CD4-positive, alpha-beta T cell treated with Interferon gamma for 1 hour (primary cell): ENCODE measurements around the gene CA4.
"Not testable (repeated sequence)": the region's sequence is repeated elsewhere in the genome, so short reads cannot be mapped to it uniquely, and the experiment has no call there.

Source experiments
- DNase-seq: peaks from one replicate; pipeline ENCODE4 v3.0.0-alpha.2; 2020

CA4 gene

GRCh38 chr17:60149691-60150582 lies at the start of gene CA4:
TSS of gene CA4 (plus strand) at chr17:60149973. CDS start at chr17:60150035, 62 bp downstream.
- DNase-seq = no peak

- not testable (repeated sequence) for DNase-seq
Observed at GRCh38 chr17:60100577-60100976, 49.2 kb upstream of the CA4 start.

- DNase-seq = not testable (repeated sequence)
Observed at GRCh38 chr17:60102015-60102631, 47.6 kb upstream of the CA4 start.

- peak; percentile 48 for DNase-seq
Observed at GRCh38 chr17:60102632-60103096, 47.1 kb upstream of the CA4 start.

GRCh38 chr17:60103957-60104356 lies 45.8 kb upstream of the CA4 start:
- no peak for DNase-seq

GRCh38 chr17:60106340-60107059 lies 43.3 kb upstream of the CA4 start:
- no peak for DNase-seq

GRCh38 chr17:60107526-60108257 lies 42.1 kb upstream of the CA4 start:
- no peak for DNase-seq

GRCh38 chr17:60108309-60108708 lies 41.5 kb upstream of the CA4 start:
- not testable (repeated sequence) for DNase-seq

- no peak for DNase-seq
Observed at GRCh38 chr17:60108712-60109111, 41.1 kb upstream of the CA4 start.

GRCh38 chr17:60109161-60109560 lies 40.6 kb upstream of the CA4 start:
- DNase-seq = no peak

GRCh38 chr17:60110586-60110985 lies 39.2 kb upstream of the CA4 start:
- no peak for DNase-seq

- DNase-seq = not testable (repeated sequence)
Observed at GRCh38 chr17:60111661-60112060, 38.1 kb upstream of the CA4 start.

GRCh38 chr17:60115364-60115763 lies 34.4 kb upstream of the CA4 start:
- DNase-seq = not testable (repeated sequence)

GRCh38 chr17:60116196-60116595 lies 33.6 kb upstream of the CA4 start:
- not testable (repeated sequence) for DNase-seq

GRCh38 chr17:60119162-60119561 lies 30.6 kb upstream of the CA4 start:
- not testable (repeated sequence) for DNase-seq

- not testable (repeated sequence) for DNase-seq
Observed at GRCh38 chr17:60119807-60120748, 29.7 kb upstream of the CA4 start.

- no peak for DNase-seq
Observed at GRCh38 chr17:60127068-60128064, 22.4 kb upstream of the CA4 start.

- no peak for DNase-seq
Observed at GRCh38 chr17:60128171-60128859, 21.5 kb upstream of the CA4 start.

- no peak for DNase-seq
Observed at GRCh38 chr17:60129164-60129563, 20.6 kb upstream of the CA4 start.

GRCh38 chr17:60130466-60130865 lies 19.3 kb upstream of the CA4 start:
- no peak for DNase-seq
